ENCODE data around the gene STK32B. TPM values are rescaled to one million over a fixed set of nuclear protein-coding genes. Genes with fewer than 3 reads are reported as not detected.

The STK32B gene
- polyA plus RNA-seq, 1 experiment, result 4.3 TPM

DNA sequence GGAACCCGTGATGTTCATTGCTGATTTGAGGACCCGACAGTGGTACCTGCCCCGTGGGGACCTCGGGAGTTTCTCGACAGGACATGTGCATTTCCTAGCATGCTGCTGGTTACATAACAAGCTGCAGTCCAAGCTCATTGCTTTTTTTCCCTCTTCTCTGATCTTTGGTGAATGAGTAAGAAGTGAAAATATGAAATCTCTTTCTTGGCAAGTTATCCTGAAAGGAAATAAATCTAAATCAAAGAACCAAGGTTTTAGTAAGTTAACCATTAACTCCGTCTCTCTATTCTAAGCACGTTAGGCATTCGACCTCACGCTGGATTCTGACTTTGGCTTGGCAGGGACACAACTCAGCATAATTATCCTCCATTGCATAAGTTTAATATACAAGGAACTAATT, 86.6 kb downstream of the STK32B start:
- no peak overlapping the region for H3K27ac ChIP-seq (ENCODE audit: low read depth, low read length)
- DNase-seq (ENCODE audit: low read depth, low spot score), result no peak
- peaks cover 3% of the 10 kb centered on the region for H3K27me3 ChIP-seq (ENCODE audit: control insufficient read depth, insufficient read depth, low read length)
- POLR2A ChIA-PET, result no interaction called here
- H3K9me3 ChIP-seq (ENCODE audit: control insufficient read depth, insufficient read depth, low read length), result no peaks in the 10 kb centered on the region
- TF ChIP-seq, protein P1, sequence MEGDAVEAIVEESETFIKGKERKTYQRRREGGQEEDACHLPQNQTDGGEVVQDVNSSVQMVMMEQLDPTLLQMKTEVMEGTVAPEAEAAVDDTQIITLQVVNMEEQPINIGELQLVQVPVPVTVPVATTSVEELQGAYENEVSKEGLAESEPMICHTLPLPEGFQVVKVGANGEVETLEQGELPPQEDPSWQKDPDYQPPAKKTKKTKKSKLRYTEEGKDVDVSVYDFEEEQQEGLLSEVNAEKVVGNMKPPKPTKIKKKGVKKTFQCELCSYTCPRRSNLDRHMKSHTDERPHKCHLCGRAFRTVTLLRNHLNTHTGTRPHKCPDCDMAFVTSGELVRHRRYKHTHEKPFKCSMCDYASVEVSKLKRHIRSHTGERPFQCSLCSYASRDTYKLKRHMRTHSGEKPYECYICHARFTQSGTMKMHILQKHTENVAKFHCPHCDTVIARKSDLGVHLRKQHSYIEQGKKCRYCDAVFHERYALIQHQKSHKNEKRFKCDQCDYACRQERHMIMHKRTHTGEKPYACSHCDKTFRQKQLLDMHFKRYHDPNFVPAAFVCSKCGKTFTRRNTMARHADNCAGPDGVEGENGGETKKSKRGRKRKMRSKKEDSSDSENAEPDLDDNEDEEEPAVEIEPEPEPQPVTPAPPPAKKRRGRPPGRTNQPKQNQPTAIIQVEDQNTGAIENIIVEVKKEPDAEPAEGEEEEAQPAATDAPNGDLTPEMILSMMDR (IDR thresholded peaks at IDR 0.05; ENCODE audit: low read depth, low read length), result no peak
- H3K4me3 ChIP-seq (ENCODE audit: low read depth, low read length), result no peak overlapping the region
- CTCF ChIA-PET, result no interaction called here

DNA sequence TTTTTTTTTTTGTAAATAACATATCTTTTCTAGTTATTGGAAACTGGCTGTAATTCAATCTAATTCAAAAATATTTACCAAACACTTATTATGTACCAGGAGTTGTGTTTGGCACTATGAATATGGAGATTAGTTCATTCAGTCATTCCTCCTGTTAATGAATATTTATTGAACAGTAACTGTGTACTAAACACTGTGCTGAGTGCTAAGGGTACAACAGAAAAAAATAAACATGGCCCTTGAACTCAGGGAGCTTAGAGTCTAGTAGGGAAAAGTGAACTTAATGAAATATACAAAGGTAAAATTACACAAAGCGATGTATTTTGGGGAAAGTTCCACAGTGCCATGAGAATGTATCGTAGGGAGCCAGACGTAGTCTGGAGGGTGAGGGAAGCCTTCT, 87.1 kb downstream of the STK32B start:
- H3K9me3 ChIP-seq (ENCODE audit: control insufficient read depth, insufficient read depth, low read length), result no peaks in the 10 kb centered on the region
- ChIA-PET CTCF (no interaction called here), POLR2A (no interaction called here)
- H3K27me3 ChIP-seq (ENCODE audit: control insufficient read depth, insufficient read depth, low read length), result peaks cover 3% of the 10 kb centered on the region
- DNase-seq (ENCODE audit: low read depth, low spot score), result no peak
- H3K4me3 ChIP-seq (ENCODE audit: low read depth, low read length), result no peak overlapping the region
- TF ChIP-seq, protein P1 (IDR thresholded peaks at IDR 0.05; ENCODE audit: low read depth, low read length), result no peak
- H3K27ac ChIP-seq (ENCODE audit: low read depth, low read length), result no peak overlapping the region

DNA sequence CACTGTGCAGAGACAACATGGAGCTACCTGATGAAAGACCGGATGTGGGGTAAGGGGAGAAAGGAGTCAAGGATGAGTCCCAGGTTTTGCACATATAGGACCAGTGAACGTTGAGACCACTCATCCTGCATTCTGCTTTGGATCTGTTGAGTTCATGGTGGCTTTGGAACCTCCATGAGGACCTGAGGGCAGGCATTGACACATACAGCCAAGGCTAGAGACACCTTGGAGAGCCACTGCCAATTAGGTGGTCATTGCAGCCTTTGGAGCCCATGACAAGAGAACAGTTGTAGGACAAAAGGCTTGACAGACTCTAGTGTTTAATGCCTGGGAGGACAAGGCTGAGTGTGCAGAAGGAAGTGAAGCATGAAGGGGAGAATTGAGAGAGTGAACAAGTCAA, 87.9 kb downstream of the STK32B start:
- Histone ChIP-seq H3K4me3 (ENCODE audit: low read depth, low read length) (no peak overlapping the region), H3K27ac (ENCODE audit: low read depth, low read length) (no peak overlapping the region), H3K9me3 (ENCODE audit: control insufficient read depth, insufficient read depth, low read length) (no peaks in the 10 kb centered on the region), H3K27me3 (ENCODE audit: control insufficient read depth, insufficient read depth, low read length) (peaks cover 3% of the 10 kb centered on the region)
- DNase-seq (ENCODE audit: low read depth, low spot score), result no peak
- ChIA-PET POLR2A (no interaction called here), CTCF (no interaction called here)
- TF ChIP-seq, protein P1 (IDR thresholded peaks at IDR 0.05; ENCODE audit: low read depth, low read length), result no peak

DNA sequence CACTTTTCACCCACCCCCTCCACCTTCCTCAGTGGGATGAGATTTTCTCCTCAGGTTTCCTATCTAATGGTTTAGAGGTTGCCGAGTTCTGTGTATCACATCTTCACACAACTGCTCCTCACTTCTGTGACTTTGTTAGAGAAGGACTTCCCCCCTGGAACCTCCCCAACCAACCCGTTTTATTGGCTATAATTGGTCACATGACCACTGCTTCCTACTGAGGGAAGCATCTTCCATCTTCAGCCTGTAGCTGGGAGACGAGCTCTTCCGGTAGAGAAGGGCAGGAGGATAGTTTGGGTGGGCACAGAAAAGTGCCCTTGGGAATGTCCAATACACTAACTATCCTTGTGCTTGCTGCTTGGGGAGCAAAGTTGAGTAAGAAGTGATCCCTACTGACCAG, 90.5 kb downstream of the STK32B start:
- no peaks in the 10 kb centered on the region for H3K27me3 ChIP-seq (ENCODE audit: control insufficient read depth, insufficient read depth, low read length)
- TF ChIP-seq, protein P1 (IDR thresholded peaks at IDR 0.05; ENCODE audit: low read depth, low read length), result no peak
- DNase-seq (ENCODE audit: low read depth, low spot score), result no peak
- no peak overlapping the region for H3K27ac ChIP-seq (ENCODE audit: low read depth, low read length)
- CTCF ChIA-PET, result interaction anchor here (1.0 kb wide), 2 partner anchors 15 to 90 kb away, joined by 3 to 4 read pairs; partner anchors contain the start of gene STK32B
- POLR2A ChIA-PET, result no interaction called here
- no peaks in the 10 kb centered on the region for H3K9me3 ChIP-seq (ENCODE audit: control insufficient read depth, insufficient read depth, low read length)
- no peak overlapping the region for H3K4me3 ChIP-seq (ENCODE audit: low read depth, low read length)

DNA sequence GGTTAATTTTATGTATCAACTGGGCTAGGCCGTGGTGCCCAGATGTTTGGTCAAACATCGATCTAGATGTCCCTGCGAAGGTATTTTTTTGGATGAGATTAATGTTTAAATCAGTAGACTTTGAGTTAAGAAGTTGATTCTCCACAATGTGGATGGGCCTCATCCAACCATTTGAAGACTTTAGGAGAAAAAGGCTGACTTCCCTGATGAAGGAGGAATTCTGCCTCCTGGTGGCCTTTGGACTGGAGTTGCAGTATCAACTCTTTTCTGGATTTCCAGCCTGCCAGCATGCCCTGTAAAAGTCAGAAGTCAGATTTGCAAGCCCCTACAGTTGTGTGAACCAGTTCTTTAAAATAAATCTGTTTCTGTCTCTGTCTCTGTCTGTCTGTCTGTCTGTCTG, 91.4 kb downstream of the STK32B start:
- H3K4me3 ChIP-seq (ENCODE audit: low read depth, low read length), result no peak overlapping the region
- H3K27me3 ChIP-seq (ENCODE audit: control insufficient read depth, insufficient read depth, low read length), result no peaks in the 10 kb centered on the region
- ChIA-PET CTCF (interaction anchor here (1.0 kb wide), 1 partner anchor 16 kb away, joined by 4 read pairs; no protein-coding TSS in a partner anchor), POLR2A (no interaction called here)
- TF ChIP-seq, protein P1 (IDR thresholded peaks at IDR 0.05; ENCODE audit: low read depth, low read length), result peak; percentile 70
- no peak overlapping the region for H3K27ac ChIP-seq (ENCODE audit: low read depth, low read length)
- H3K9me3 ChIP-seq (ENCODE audit: control insufficient read depth, insufficient read depth, low read length), result no peaks in the 10 kb centered on the region
- peak; percentile 29 for DNase-seq (ENCODE audit: low read depth, low spot score)

Measured in AG04450 (cell line).